GM18907 (cell line): Measurements from ENCODE around the gene SCMH1.

Experiments
- ATAC-seq: cut with Tn5 transposase; IDR thresholded peaks from one replicate; pipeline ENCODE4 v1.9.1; 2021; ENCODE audit warnings: mild to moderate bottlenecking, moderate library complexity; ENCODE audit not compliant: unreplicated experiment

Gene SCMH1

GRCh38 chr1:41241749-41242341, at the start of gene SCMH1:
TSS of gene SCMH1 (minus strand) at chr1:41242306. CDS start at chr1:41186133, 56,173 bp downstream.
- peak; percentile 38 for ATAC-seq

DNA sequence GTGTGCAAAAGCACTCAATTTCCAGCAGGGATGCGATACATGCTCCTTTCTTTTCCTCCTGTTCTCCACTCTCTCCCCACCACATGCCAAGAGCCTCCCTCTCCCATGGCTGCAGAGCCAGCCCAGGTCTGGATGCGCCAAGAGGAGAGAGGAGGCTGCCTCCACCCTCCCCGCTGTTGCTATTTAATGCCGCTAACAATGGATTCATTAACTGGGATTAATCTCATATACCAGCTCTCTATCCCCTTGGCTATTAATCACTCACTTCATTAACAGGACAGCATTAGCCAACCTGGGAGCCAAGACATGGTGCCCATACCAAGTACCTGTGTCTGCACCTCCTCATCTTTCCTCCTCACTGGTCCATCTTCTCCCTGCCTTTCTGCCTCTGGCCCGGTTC, 49.1 kb upstream of the SCMH1 start:
- ATAC-seq, result no peak

DNA sequence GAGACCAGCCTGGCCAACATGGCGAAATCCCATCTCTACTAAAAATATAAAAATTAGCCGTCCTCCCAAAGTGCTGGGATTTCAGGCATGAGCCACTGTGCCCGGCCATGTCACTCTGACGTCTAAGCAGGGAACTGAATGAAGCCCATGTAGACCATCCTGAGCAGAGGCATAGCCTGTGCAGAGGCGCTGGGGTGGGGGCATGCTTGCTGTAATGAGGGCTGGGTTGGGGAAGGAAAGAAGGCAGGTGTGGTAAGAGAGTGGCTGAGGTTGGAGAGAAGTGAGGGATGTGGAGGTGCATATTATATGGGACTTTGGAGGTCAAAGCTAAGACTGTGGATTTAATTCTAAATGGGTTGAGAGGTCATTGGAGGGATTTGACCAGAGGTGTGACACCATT, 47.1 kb upstream of the SCMH1 start:
- ATAC-seq, result no peak

- no peak for ATAC-seq
These were observed 44.9 kb upstream of the SCMH1 start for GRCh38 chr1:41286992-41287391.

GRCh38 chr1:41286486-41286885, 44.4 kb upstream of the SCMH1 start:
- ATAC-seq, result no peak

- no peak for ATAC-seq
These were observed 43.7 kb upstream of the SCMH1 start for GRCh38 chr1:41285818-41286217.

GRCh38 chr1:41284121-41284520, 42.0 kb upstream of the SCMH1 start:
- no peak for ATAC-seq

DNA sequence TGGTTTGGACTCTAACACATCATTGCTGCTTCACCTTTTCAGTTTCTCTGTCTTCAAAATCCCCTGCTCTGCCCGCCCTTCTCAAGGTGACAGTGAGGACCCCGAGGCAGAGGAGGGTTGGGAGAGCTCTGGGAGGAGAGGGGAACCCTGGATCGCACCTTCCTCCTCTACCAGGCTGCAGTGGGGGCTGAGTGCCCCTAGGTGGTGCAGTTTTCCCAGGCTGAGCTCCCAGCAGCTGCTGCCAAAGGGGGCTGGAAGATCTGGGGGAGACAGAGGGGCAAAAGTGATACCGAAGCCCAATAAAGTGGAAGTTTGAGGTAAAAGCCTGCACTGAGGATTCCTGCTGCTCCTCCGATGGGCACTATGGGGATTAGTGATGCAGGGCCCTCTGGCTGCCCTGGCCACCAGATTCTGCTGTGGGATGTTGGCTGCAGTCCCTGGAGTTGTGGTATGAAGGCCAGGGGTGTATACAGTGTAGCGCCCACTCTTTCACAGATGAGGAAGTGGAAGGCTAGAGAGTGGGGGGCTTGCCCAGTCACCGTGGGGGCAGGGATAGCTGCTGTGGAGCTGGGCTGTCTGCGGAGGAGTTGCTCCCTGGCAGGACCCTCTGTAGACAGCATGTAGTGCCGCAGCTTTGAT, 40.7 kb upstream of the SCMH1 start:
- no peak for ATAC-seq

DNA sequence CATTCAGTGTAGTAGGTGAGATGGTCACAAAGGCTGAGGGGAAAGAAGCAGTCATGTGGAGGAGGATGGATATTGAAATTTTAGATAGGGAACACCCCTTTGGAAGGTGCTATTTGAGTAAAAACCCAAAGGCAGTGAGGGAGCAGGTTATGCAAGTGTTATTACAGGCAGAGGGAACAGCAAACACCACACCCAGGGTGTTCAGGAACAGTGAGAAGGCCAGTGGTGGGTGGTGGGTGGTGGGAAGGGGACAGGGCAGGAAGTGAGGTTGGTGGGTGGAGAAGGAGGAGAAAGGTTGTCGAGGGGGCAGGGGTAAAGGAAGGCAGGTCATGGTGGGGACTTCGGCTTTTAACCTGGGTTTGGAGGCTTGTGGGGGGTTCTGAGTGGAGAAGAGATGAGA, 39.2 kb upstream of the SCMH1 start:
- ATAC-seq, result no peak

GRCh38 chr1:41280202-41281032, 38.3 kb upstream of the SCMH1 start:
- no peak for ATAC-seq

DNA sequence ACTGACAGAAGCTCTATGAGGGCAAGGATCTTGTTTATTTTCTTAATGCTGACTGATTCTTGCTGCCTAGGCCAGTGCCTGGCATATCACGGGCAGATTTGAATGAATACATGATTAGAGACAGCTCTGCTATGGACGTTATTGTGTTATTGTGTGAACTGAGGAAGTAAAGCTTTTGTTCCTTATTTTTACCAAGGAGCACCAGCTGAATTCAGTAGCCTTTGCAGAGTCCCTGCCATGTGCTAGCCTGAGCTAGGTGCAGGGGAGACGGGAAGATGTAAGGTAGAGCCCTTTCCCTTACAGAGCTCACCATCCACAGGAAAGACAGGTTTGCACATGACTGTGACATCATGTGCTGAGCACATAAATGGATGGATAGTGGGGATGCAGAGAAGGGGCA, 36.0 kb upstream of the SCMH1 start:
- ATAC-seq, result no peak

GRCh38 chr1:41277371-41277975, 35.4 kb upstream of the SCMH1 start:
- no peak for ATAC-seq

GRCh38 chr1:41275831-41276230, 33.7 kb upstream of the SCMH1 start:
- no peak for ATAC-seq

DNA sequence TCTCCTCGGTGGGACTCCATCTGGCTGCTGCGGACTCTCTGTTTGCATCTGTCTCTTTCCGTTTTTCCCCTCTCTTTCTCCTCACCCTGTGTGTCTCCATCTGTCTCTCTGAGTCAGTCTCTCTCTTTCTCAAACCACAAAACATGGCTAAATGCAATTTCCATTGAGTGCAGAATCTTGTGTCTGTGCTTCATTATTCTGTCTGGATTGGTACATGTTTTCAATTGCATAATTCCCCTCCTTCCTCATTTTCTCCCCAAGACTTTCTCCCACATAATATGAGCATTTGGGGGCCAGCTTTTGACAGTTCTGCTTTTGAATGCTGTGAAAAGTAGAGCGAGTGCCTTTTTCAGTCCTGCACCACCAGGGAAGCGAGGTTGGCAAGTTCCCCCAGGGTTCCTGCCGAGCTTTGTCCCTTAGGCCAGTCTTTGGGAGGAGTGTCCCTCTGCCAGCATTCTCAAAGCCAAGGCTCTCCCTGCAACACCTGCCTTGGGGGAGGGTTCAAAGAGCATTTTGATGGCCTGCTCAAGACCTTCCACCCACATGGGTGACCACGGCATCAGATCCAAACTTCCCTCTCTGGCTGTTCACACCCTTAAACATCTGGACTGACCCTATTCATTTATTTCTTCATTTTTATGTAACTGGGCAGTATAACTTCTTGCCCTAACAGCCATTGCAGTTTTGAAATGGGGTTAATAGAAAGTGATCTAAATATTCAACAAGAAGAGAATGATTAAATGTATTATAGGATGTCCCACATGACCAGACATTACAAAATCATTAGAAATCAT, 32.8 kb upstream of the SCMH1 start:
- no peak for ATAC-seq

DNA sequence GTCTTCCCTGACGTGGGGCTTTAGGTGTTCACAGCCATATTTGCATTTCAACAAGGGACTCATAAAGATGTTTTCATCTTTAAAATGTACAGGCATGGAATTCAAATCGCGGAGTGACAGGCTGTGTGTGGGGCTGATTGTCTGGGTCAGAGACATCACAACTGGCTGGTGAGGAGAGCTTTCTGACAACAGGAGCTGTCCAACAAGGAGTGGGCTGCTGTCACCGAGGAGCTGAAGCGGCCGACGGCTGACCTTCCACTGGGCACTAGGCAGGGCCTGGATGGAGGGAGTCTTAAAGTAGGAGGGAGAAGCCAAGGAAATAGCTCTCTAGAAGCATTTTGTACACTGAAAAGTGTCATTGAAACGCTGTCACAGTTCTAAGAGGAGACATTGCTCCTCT, 30.5 kb upstream of the SCMH1 start:
- no peak for ATAC-seq

- no peak for ATAC-seq
These were observed 26.2 kb upstream of the SCMH1 start for GRCh38 chr1:41268154-41268770.

DNA sequence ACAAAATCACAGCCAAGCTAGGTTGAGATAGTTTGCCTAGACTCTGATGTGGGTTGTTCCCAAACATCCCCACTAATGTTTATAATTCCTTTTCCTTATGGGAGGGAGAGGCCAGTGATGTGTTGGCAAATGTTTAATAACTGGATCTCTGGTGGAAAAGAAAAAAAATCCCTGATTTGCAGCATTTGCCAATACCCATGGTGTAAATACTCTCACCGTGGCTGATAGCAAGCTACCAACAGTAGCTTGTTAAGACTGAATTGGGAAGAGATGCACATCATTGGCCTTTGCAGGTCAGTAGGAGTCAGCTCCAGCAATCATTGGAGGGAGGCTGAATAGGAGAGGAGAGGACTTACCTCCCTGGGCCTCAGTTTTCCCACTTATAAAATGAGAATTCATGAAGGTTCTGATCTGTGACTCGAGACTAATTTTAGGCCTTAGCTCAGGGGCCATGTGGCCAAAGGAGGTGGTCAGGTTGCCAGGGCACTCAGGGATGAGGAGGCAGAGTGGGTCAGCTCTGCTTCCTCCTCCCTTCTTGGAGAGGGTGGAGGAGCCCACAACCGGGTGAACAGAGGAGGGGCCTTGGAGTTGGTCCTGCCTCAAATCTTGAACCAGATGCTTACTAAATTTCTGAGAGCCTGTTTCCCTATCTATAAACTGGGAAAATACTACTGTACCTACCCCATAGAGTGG, 20.0 kb upstream of the SCMH1 start:
- ATAC-seq, result no peak

- no peak for ATAC-seq
These were observed 18.7 kb upstream of the SCMH1 start for GRCh38 chr1:41260768-41261167.

DNA sequence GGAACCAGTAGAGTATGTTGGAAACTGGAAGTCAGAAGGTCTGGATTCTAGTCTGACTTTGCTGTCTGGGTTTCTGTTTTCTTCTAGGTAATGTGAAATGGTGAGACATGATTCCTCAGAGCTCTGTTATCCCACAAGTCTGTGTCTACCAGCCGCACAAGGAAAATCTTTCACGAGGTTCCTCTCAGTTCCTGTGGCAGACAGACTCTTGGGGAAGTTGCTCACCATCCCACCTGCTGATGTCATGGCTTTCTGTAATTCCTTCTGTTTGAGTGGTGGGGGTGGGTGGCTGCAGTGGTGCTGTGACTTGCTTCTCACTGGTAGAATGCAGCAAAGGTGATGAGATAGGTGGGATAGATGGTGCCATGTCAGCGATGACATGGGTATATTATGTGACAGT, 17.1 kb upstream of the SCMH1 start:
- ATAC-seq, result no peak

DNA sequence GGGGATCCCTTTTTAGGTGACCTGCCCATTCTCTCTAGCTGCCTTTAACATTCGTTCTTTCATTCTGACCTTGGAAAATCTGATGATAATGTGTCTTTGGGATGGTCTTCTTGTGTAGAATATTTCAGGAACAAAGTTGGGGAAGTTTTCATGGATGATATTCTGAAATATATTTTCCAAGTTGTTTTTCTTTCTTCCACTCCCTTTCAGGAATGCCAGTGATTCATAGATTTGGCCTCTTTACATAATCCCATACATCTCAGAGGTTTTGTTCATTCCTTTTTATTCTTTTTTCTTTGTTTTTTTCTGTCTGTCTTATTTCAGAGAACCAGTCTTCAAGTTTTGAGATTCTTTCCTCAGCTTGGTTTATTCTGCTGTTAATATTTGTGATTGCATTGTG, 13.9 kb upstream of the SCMH1 start:
- ATAC-seq, result no peak
